ENCODE data around the gene FMC1. TPM values are rescaled to one million over a fixed set of nuclear protein-coding genes. Genes with fewer than 3 reads are reported as not detected.

FMC1 gene
- total and polyA plus RNA-seq, 4 donors, result 6.9 to 28.3 (median 17.0) TPM

DNA sequence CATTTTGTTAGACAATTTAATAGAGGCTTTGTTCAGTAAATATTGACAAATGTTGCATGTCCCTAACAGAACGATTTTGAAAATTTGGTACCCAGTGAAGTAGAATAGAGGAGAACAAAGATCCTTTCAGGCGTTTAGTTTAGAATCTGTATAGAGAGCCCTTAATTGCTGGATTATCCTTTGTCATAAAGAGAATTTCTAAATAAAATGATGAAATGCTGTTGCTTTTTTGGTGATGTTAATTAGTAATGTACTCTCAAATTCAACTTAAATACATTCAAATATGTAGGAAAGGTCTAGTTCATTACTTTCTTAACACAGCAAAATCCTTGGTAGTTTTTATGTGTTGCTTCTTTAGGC, 19.8 kb downstream of the FMC1 start:
- no peaks in the 10 kb centered on the region for H3K4me1 ChIP-seq (ENCODE audit: control insufficient read depth in 1 of 2, insufficient read depth in 2 of 2, low read length in 2 of 2)
- H3K27ac ChIP-seq (ENCODE audit: low read depth in 1 of 2, low read length in 2 of 2), result no peak overlapping the region
- intact Hi-C loops (cut with DNase I), result loop anchor here in 1 of 2 donors (5.0 kb wide), 1 partner anchor 71 kb away; no protein-coding TSS in a partner anchor
- H3K27me3 ChIP-seq (ENCODE audit: control insufficient read depth in 1 of 2, insufficient read depth in 2 of 2, low read length in 1 of 2), result no peaks in the 10 kb centered on the region
- DNase-seq, result no peak
- 0% methylated on average over 2 of the region's 2 CpGs for WGBS, 2 donors
- H3K9me3 ChIP-seq (ENCODE audit: control insufficient read depth, low read length), result no peaks in the 10 kb centered on the region
- ATAC-seq (ENCODE audit: low FRiP score), result no peak
- H3K36me3 ChIP-seq (ENCODE audit: control insufficient read depth in 1 of 2, insufficient read depth in 2 of 2, low read length in 1 of 2), result peaks cover 0 to 2% of the 10 kb centered on the region in 2 donors
- peak overlapping the region; percentile 65 to 98 for H3K4me3 ChIP-seq (ENCODE audit: low read length in 2 of 2)

DNA sequence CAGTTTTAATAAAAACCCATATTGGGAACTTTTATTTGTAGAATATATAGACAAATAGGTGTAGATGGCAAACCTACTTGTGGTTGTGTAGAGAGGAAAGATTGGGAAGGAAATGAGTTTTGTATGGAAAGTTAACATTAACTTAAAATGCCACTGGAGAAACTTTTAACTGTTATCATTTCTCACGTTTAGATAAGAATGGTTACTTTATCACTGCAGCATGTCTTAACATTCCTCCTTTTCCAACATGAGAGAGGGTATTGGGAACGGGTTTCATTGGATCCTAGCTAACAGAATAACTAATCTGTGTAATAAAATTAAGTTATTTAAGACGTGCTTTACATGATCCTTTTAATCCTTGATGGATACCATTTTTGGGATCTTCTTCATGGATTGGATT, 20.4 kb downstream of the FMC1 start:
- H3K36me3 ChIP-seq (ENCODE audit: control insufficient read depth in 1 of 2, insufficient read depth in 2 of 2, low read length in 1 of 2), result peaks cover 0 to 2% of the 10 kb centered on the region in 2 donors
- DNase-seq (no peak), ATAC-seq (ENCODE audit: low FRiP score) (no peak)
- no peaks in the 10 kb centered on the region for H3K9me3 ChIP-seq (ENCODE audit: control insufficient read depth, low read length)
- no peaks in the 10 kb centered on the region for H3K27me3 ChIP-seq (ENCODE audit: control insufficient read depth in 1 of 2, insufficient read depth in 2 of 2, low read length in 1 of 2)
- intact Hi-C loops (cut with DNase I), result loop anchor here in 1 of 2 donors (5.0 kb wide), 1 partner anchor 71 kb away; no protein-coding TSS in a partner anchor
- no peak overlapping the region for H3K27ac ChIP-seq (ENCODE audit: low read depth in 1 of 2, low read length in 2 of 2)
- WGBS, 2 donors, result 9 to 11% methylated on average over 3 of the region's 3 CpGs
- peaks cover 0 to 2% of the 10 kb centered on the region in 2 donors for H3K4me1 ChIP-seq (ENCODE audit: control insufficient read depth in 1 of 2, insufficient read depth in 2 of 2, low read length in 2 of 2)
- peak overlapping the region in 1 of 2 donors; percentile 14 for H3K4me3 ChIP-seq (ENCODE audit: low read length in 2 of 2)

DNA sequence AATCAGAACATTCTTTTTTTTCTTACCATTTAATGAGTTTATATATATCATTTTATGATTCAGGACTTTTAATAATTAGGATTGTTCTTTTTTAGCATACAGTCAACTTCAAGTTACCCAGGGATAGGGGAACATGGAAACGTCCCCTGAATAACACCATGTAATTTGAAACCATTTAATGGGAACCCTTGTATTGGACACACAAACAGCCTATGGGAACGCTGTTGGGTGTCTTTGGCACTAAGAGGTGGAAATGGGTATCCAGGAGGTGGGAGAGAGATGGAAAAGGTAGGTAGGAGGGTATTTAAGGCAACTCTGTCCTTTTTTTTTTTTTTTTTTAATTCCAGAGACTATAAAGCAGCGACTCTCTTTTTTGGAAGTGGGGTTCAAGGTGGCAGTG, 21.2 kb downstream of the FMC1 start:
- peaks cover 0 to 3% of the 10 kb centered on the region in 2 donors for H3K4me1 ChIP-seq (ENCODE audit: control insufficient read depth in 1 of 2, insufficient read depth in 2 of 2, low read length in 2 of 2)
- H3K27ac ChIP-seq (ENCODE audit: low read depth in 1 of 2, low read length in 2 of 2), result no peak overlapping the region

DNA sequence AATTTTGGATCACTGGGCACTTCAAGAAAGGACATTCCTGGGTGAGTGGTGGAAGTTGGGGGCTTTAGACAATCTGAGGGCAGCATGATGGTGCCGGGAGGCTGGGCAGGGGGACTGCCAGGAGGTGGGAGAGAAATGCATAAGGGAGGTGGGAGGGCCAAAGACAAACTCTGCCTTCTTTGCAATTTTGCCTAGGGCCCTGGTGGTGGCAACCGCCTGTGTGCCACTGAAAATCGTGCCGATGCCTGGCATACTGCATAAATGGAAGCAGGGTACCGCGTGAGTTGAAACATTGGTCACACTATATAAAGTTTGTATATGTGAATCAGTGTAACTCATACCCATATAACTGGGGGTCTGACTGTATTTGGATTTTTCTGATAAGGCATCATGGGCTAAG, 21.8 kb downstream of the FMC1 start:
- H3K27ac ChIP-seq (ENCODE audit: low read depth in 1 of 2, low read length in 2 of 2), result no peak overlapping the region
- H3K4me3 ChIP-seq (ENCODE audit: low read length in 2 of 2), result no peak overlapping the region
- no peaks in the 10 kb centered on the region for H3K27me3 ChIP-seq (ENCODE audit: control insufficient read depth in 1 of 2, insufficient read depth in 2 of 2, low read length in 1 of 2)
- intact Hi-C loops (cut with DNase I), result loop anchor here in 1 of 2 donors (5.0 kb wide), 1 partner anchor 69 kb away; no protein-coding TSS in a partner anchor
- 83 to 86% methylated on average over 6 of the region's 6 CpGs for WGBS, 2 donors
- ATAC-seq (ENCODE audit: low FRiP score) (no peak), DNase-seq (no peak)
- H3K4me1 ChIP-seq (ENCODE audit: control insufficient read depth in 1 of 2, insufficient read depth in 2 of 2, low read length in 2 of 2), result peaks cover 0 to 3% of the 10 kb centered on the region in 2 donors
- peaks cover 0 to 2% of the 10 kb centered on the region in 2 donors for H3K36me3 ChIP-seq (ENCODE audit: control insufficient read depth in 1 of 2, insufficient read depth in 2 of 2, low read length in 1 of 2)
- no peaks in the 10 kb centered on the region for H3K9me3 ChIP-seq (ENCODE audit: control insufficient read depth, low read length)

More for the DNA sequence above, 21.2 kb downstream of the FMC1 start:
- Histone ChIP-seq H3K27me3 (ENCODE audit: control insufficient read depth in 1 of 2, insufficient read depth in 2 of 2, low read length in 1 of 2) (no peaks in the 10 kb centered on the region), H3K9me3 (ENCODE audit: control insufficient read depth, low read length) (no peaks in the 10 kb centered on the region), H3K36me3 (ENCODE audit: control insufficient read depth in 1 of 2, insufficient read depth in 2 of 2, low read length in 1 of 2) (peaks cover 0 to 2% of the 10 kb centered on the region in 2 donors), H3K4me3 (ENCODE audit: low read length in 2 of 2) (no peak overlapping the region)
- WGBS, 2 donors, result 37 to 38% methylated on average over 3 of the region's 3 CpGs
- DNase-seq, result no peak
- ATAC-seq (ENCODE audit: low FRiP score), result no peak
- intact Hi-C loops (cut with DNase I), result loop anchor here in 1 of 2 donors (5.0 kb wide), 1 partner anchor 70 kb away; no protein-coding TSS in a partner anchor

DNA sequence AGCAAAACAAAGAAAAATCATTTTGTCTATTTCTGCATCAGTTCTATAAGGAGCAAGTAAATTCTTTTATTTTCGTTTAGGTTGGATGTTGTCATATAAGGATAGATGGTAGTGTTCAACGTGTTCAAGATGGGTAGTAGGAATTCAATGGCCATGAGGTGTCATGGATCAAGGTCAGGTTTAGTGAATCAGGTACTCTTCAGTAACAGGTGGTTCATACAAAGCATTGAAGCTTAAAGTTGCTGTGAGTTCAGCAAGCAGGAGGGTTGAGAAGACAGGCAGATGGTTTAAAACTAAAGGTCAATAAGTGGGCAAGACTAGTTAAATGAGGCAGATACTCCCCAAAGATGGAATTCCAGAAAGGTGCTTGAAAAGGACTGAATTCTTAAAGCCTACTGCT, 24.2 kb downstream of the FMC1 start:
- Histone ChIP-seq H3K4me1 (ENCODE audit: control insufficient read depth in 1 of 2, insufficient read depth in 2 of 2, low read length in 2 of 2) (peaks cover 0 to 3% of the 10 kb centered on the region in 2 donors), H3K27ac (ENCODE audit: low read depth in 1 of 2, low read length in 2 of 2) (no peak overlapping the region), H3K27me3 (ENCODE audit: control insufficient read depth in 1 of 2, insufficient read depth in 2 of 2, low read length in 1 of 2) (no peaks in the 10 kb centered on the region), H3K4me3 (ENCODE audit: low read length in 2 of 2) (no peak overlapping the region), H3K36me3 (ENCODE audit: control insufficient read depth in 1 of 2, insufficient read depth in 2 of 2, low read length in 1 of 2) (peaks cover 0 to 2% of the 10 kb centered on the region in 2 donors), H3K9me3 (ENCODE audit: control insufficient read depth, low read length) (no peaks in the 10 kb centered on the region)
- ATAC-seq (ENCODE audit: low FRiP score), result no peak
- intact Hi-C loops (cut with DNase I), result no loop called here
- DNase-seq, result no peak
- 63 to 73% methylated on average over 2 of the region's 2 CpGs for WGBS, 2 donors

DNA sequence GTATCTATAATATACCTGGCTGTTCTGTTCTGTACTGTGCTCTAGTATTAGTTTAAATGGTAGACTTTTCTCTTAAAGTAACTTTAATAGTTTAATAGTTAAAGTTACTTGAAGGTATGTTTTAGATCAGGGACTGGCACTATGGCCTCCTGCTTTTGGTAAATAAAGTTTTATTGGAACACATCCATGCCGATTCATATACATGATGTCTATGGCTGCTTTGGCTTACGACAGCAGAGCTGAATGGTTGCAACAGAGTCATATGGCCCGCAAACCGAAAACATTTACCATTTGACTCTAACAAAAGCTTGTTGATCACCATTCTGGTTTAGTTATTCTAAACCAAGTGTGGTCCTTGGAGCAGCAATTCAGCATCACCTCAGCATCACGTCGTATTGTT, 25.3 kb downstream of the FMC1 start:
- Histone ChIP-seq H3K4me1 (ENCODE audit: control insufficient read depth in 1 of 2, insufficient read depth in 2 of 2, low read length in 2 of 2) (peaks cover 0 to 3% of the 10 kb centered on the region in 2 donors), H3K27me3 (ENCODE audit: control insufficient read depth in 1 of 2, insufficient read depth in 2 of 2, low read length in 1 of 2) (no peaks in the 10 kb centered on the region), H3K27ac (ENCODE audit: low read depth in 1 of 2, low read length in 2 of 2) (no peak overlapping the region), H3K36me3 (ENCODE audit: control insufficient read depth in 1 of 2, insufficient read depth in 2 of 2, low read length in 1 of 2) (peaks cover 0 to 2% of the 10 kb centered on the region in 2 donors), H3K9me3 (ENCODE audit: control insufficient read depth, low read length) (no peaks in the 10 kb centered on the region), H3K4me3 (ENCODE audit: low read length in 2 of 2) (no peak overlapping the region)
- no peak for ATAC-seq (ENCODE audit: low FRiP score)
- DNase-seq, result no peak
- intact Hi-C loops (cut with DNase I), result no loop called here
- WGBS, 2 donors, result 92 to 93% methylated on average over 6 of the region's 6 CpGs

DNA sequence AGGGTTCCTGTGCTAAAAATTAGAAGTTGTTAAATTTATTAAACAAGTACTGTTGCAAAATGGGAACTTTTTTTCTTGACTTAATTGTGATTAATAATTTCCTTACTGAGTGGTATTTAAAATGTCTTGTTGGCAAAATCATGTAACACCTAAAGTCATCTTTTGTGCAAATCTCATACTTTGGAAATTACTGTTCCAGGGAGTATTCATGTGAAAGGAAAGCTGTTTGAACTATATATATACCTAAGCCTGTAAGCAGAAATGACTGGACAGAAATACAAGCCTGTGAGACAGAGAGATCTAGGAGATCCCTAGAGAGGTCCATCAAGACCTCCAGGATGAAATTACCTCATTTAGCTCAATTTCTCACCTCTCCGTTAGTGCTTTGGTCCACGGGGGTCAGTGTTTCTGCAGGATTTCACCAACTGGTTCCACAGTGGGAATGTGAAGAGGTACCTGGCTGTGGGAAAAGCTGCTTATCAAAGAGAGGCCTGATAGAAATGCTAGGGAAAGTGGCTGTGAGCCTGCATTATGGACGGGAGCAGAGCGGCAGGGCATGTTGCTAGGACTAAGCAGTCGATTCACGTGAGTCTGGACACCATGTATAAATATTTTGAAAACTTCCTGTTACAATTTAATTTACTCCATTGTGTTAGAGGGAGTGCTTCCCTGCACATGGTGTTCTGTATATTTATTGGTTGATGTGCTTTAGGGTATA, 26.5 kb downstream of the FMC1 start:
- Histone ChIP-seq H3K9me3 (ENCODE audit: control insufficient read depth, low read length) (no peaks in the 10 kb centered on the region), H3K27ac (ENCODE audit: low read depth in 1 of 2, low read length in 2 of 2) (no peak overlapping the region), H3K4me1 (ENCODE audit: control insufficient read depth in 1 of 2, insufficient read depth in 2 of 2, low read length in 2 of 2) (peaks cover 0 to 3% of the 10 kb centered on the region in 2 donors), H3K4me3 (ENCODE audit: low read length in 2 of 2) (no peak overlapping the region), H3K36me3 (ENCODE audit: control insufficient read depth in 1 of 2, insufficient read depth in 2 of 2, low read length in 1 of 2) (peaks cover 0 to 2% of the 10 kb centered on the region in 2 donors), H3K27me3 (ENCODE audit: control insufficient read depth in 1 of 2, insufficient read depth in 2 of 2, low read length in 1 of 2) (no peaks in the 10 kb centered on the region)
- intact Hi-C loops (cut with DNase I), result no loop called here
- no peak for DNase-seq
- no peak for ATAC-seq (ENCODE audit: low FRiP score)
- WGBS, 2 donors, result 65 to 72% methylated on average over 6 of the region's 6 CpGs

DNA sequence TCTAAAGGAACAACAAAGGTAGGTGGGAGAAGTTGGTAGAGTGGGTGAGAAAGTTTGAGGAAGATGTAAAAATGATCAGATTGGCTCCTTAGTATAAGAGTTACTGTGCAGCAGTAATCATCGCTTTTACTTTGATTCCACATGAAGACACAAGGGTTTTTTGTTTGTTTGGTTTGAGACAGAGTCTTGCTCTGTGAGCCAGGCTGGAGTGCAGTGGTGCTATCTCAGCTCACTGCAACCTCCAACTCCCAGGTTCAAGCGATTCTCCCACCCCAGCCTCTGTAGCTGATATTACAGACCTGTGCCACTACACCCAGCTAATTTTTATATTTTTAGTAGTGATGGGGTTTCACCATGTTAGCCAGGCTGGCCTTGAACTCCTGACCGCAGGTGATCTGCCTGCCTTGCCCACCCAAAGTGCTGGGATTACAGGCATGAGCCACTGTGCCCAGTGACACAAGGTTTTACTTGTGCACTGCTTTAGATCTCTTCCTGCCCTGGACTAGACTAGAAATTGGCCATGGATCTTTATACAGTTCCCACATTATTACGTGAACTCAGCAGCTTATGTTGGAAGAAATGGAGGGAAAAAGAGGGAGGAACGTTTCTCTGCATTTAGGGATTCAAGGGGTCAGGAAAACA, 29.3 kb downstream of the FMC1 start:
- DNase-seq (no peak), ATAC-seq (ENCODE audit: low FRiP score) (no peak)
- no peaks in the 10 kb centered on the region for H3K27me3 ChIP-seq (ENCODE audit: control insufficient read depth in 1 of 2, insufficient read depth in 2 of 2, low read length in 1 of 2)
- H3K4me3 ChIP-seq (ENCODE audit: low read length in 2 of 2), result no peak overlapping the region
- H3K9me3 ChIP-seq (ENCODE audit: control insufficient read depth, low read length), result no peaks in the 10 kb centered on the region
- H3K4me1 ChIP-seq (ENCODE audit: control insufficient read depth in 1 of 2, insufficient read depth in 2 of 2, low read length in 2 of 2), result peaks cover 0 to 6% of the 10 kb centered on the region in 2 donors
- no peak overlapping the region for H3K27ac ChIP-seq (ENCODE audit: low read depth in 1 of 2, low read length in 2 of 2)
- intact Hi-C loops (cut with DNase I), result no loop called here
- H3K36me3 ChIP-seq (ENCODE audit: control insufficient read depth in 1 of 2, insufficient read depth in 2 of 2, low read length in 1 of 2), result peaks cover 0 to under 1% of the 10 kb centered on the region in 2 donors
- 46 to 53% methylated on average over 5 of the region's 5 CpGs for WGBS, 2 donors

DNA sequence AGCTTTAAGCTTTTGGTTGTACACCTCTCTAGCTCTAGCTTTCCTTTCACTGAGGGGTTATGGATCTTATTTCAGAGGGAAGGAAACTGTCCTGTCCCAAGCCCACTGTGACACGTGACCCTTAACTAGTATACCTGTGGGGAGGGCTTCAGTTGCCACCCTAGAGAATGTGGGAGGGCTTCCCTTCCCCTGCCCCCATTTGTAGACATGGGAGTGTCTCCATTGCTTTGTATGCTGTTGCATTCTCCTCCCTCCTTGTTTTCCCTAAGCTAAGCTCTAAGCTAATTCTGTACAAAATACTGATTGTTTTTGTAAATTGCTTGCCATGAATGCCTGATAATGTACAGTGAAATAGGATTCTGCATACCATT, 29.8 kb downstream of the FMC1 start:
- Histone ChIP-seq H3K27me3 (ENCODE audit: control insufficient read depth in 1 of 2, insufficient read depth in 2 of 2, low read length in 1 of 2) (no peaks in the 10 kb centered on the region), H3K4me3 (ENCODE audit: low read length in 2 of 2) (no peak overlapping the region), H3K9me3 (ENCODE audit: control insufficient read depth, low read length) (no peaks in the 10 kb centered on the region), H3K36me3 (ENCODE audit: control insufficient read depth in 1 of 2, insufficient read depth in 2 of 2, low read length in 1 of 2) (no peaks in the 10 kb centered on the region), H3K4me1 (ENCODE audit: control insufficient read depth in 1 of 2, insufficient read depth in 2 of 2, low read length in 2 of 2) (peaks cover 0 to 6% of the 10 kb centered on the region in 2 donors), H3K27ac (ENCODE audit: low read depth in 1 of 2, low read length in 2 of 2) (no peak overlapping the region)
- DNase-seq (no peak), ATAC-seq (ENCODE audit: low FRiP score) (no peak)
- intact Hi-C loops (cut with DNase I), result no loop called here
- WGBS, 2 donors, result 81% methylated on average over 1 of the region's 1 CpG

All from aorta (tissue), 5 donors.